ACC112 (cell line): ENCODE data around the gene PGBD4.

Source experiments
- H2AFZ ChIP-seq: fragments of 200-600 bp; sonication (generic); one replicate; pipeline ENCODE4 v1.6.0; 2017; ENCODE audit warnings: antibody characterized with exemption, low read length; ENCODE audit not compliant: unreplicated experiment
- H3K27ac ChIP-seq: fragments of 200-600 bp; sonication (generic); 2 replicates; pipeline ENCODE4 v1.5.1; 2014; ENCODE audit warnings: low read depth, mild to moderate bottlenecking, antibody characterized with exemption, low read length, moderate library complexity
- H3K27me3 ChIP-seq: fragments of 200-600 bp; sonication (generic); 2 replicates; pipeline ENCODE4 v1.6.1; 2014; ENCODE audit warnings: mild to moderate bottlenecking, antibody characterized with exemption, low read length, moderate library complexity, mixed read lengths; ENCODE audit not compliant: insufficient read depth
- H3K36me3 ChIP-seq: fragments of 200-600 bp; sonication (generic); 2 replicates; pipeline ENCODE4 v1.6.1; 2016; ENCODE audit warnings: mild to moderate bottlenecking, antibody characterized with exemption, low read length, moderate library complexity, mixed read lengths; ENCODE audit not compliant: insufficient read depth
- H3K4me1 ChIP-seq: fragments of 200-600 bp; sonication (generic); one replicate; pipeline ENCODE4 v1.6.1; 2016; ENCODE audit warnings: low read length, mixed read lengths; ENCODE audit not compliant: insufficient read depth, unreplicated experiment, control insufficient read depth
- H3K4me3 ChIP-seq: fragments of 200-600 bp; sonication (generic); 2 replicates; pipeline ENCODE4 v1.5.1; 2014; ENCODE audit warnings: mild to moderate bottlenecking, low read depth, low read length
- H3K79me2 ChIP-seq: fragments of 200-600 bp; sonication (generic); one replicate; pipeline ENCODE4 v1.6.0; 2016; ENCODE audit warnings: low read length; ENCODE audit not compliant: control insufficient read depth, unreplicated experiment, insufficient read depth

The PGBD4 gene

DNA sequence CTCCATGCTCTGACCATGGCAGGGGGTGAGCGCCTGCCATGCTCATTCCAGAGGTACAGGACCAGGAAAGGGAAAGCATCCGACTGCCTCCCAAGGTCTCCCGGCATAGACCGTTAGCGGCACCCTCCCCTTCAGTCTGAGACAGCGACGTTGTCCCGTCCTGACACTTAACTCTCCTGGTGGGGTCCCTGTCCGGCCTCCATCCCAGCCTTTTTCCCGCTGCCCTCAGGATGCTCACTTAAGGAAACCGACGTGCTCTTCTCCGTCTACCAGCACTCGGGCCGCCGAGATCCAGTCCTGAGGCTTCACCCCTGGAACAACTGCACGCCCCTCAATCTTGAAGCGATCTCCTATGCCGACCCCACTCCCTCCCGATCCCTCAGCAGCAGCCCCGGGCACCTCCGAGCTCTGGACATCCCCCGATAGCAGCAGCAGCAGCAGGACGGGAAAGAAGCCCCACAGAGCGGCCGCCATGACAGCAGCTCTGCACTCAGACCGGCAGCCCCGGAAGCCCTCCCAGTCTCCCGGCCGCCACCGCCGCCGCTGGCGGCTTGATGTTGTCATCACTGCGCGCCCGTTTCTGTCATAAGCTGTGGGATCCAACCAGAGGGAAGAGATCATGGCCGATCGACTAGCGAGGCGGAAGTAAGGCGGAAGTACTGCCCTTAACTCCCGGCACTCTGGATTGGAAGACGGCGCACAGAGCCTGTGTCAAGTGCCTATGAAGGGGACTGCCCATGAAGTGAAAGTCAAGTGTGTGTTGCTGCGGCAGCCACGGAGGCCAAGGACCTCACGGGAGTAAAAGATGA, at the start of gene PGBD4, which contains the start of gene EMC7:
TSS of gene PGBD4 (plus strand) at position 718 of the 809 bp plus-strand sequence. CDS start 449 bp downstream, outside the sequence.
TSS of gene EMC7 (minus strand) at position 497 of the 809 bp plus-strand sequence. CDS start at position 474, 23 bp downstream.
- H2AFZ ChIP-seq = peak within 1 kb of the TSS; percentile 91
- peaks cover 23% of the 10 kb centered on the region for H3K4me1 ChIP-seq
- peaks cover 8% of the 10 kb centered on the region; the same call in 1 of the 2 replicates for H3K36me3 ChIP-seq
- no peaks in the 10 kb centered on the region for H3K27me3 ChIP-seq
- H3K27ac ChIP-seq = peak within 1 kb of the TSS; percentile 89
- peaks cover 57% of the 10 kb centered on the region for H3K79me2 ChIP-seq
- H3K4me3 ChIP-seq = peak within 1 kb of the TSS; percentile 96

DNA sequence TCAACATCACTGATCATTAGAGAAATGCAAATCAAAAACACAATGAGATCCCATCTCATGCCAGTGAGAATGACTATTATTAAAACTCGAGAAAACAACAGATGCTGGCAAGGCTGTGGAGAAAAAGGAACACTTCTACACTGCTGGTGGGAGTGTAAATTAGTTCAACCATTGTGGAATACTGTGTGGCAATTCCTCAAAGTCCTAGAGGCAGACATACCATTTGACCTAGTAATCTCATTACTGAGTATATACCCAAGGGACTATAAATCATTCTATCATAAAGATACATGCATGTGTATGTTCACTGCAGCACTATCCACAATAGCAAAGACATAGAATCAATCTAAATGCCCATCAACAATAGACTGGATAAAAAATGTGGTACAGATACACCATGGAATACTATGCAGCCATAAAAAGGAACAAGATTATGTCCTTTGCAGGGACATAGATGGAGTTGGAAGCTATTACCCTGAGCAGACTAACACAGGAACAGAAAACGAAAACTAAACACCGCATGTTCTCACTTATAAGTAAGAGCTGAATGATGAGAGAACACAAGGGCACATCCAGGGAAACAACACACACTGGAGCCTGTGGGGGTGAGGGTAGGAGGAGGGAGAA, 47.7 kb upstream of the PGBD4 start:
- H3K4me3 ChIP-seq = no peak overlapping the region
- H2AFZ ChIP-seq = no peak overlapping the region
- H3K36me3 ChIP-seq = no peaks in the 10 kb centered on the region
- H3K27ac ChIP-seq = no peak overlapping the region
- H3K27me3 ChIP-seq = no peaks in the 10 kb centered on the region
- H3K79me2 ChIP-seq = no peaks in the 10 kb centered on the region
- peaks cover 18% of the 10 kb centered on the region for H3K4me1 ChIP-seq

DNA sequence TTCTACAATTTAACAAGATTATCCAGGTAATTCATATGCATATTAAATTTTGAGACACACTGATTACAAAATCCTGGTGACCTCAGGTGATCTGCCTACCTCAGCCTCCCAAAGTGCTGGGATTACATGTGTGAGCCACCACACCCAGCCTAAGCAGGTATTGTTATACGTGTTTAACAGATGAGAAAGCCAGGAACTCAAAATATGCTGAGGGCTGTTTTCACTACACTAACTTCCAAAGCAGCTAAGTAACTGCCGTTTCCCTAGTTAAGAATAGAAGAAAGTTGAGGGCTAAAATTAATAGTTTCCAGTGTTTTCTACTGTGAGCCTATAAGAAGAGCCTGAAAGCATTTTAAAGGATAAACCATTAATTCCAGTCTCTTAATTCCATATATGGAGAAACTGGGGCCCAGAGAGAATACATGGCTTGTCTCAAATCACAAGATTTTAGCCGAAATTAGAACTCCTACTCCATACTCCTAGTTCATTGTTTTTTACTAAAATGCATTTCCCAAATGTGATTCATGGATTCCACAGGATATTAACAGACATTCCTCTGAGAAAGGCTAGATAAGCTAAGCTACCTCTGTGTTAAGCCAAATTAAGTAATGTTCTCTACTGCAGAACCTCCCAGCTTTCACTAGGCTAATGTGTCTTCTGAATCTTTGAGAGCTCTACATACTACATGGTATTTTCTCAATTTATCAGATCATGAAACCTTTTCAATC, 45.9 kb upstream of the PGBD4 start:
- peak overlapping the region; percentile 81 for H3K27ac ChIP-seq
- H2AFZ ChIP-seq = peak overlapping the region; percentile 70
- H3K4me1 ChIP-seq = peaks cover 13% of the 10 kb centered on the region
- H3K36me3 ChIP-seq = no peaks in the 10 kb centered on the region
- H3K4me3 ChIP-seq = peak overlapping the region; percentile 44; the same call in 1 of the 2 replicates
- no peaks in the 10 kb centered on the region for H3K27me3 ChIP-seq
- H3K79me2 ChIP-seq = no peaks in the 10 kb centered on the region

DNA sequence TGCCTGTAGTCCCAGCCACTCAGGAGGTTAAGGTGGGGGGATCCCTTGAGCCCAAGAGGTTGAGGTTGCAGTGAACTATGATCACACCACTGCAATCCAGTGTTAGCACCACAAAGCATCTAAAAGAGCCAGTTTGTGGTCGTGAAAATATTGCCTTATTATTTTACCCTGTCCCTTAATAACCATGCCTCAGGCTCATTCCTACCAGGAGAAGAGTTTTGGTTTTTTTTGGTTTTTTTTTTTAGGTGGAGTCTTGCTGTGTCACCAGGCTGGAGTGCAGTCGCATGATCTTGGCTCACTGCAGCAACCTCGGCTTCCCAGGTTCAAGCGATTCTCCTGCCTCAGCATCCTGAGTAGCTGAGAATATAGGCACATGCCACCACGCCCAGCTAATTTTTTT, 45.0 kb upstream of the PGBD4 start:
- Histone ChIP-seq H3K36me3 (no peaks in the 10 kb centered on the region), H2AFZ (no peak overlapping the region), H3K4me1 (peaks cover 13% of the 10 kb centered on the region), H3K27ac (peak overlapping the region; percentile 81), H3K27me3 (no peaks in the 10 kb centered on the region), H3K79me2 (no peaks in the 10 kb centered on the region), H3K4me3 (no peak overlapping the region)

DNA sequence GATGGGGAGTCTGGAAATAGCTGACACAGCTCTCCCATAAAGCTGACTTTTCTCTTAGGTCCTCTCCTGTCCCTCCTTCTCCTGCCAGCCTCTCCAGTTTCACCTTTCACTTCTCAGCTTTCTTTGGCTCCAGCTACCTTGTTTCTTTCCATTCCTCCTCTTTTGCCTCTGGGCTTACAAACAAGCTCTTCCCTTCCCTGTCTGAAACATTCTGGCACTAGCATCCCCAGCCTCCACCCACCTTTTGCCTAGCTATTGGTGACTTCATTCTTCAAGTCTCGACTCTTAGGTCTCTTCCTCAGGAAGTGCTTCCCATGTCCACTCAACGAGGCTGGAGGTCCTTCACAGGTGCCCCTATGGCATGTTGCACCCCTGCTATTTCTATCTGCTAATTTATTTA, 42.4 kb upstream of the PGBD4 start:
- Histone ChIP-seq H3K79me2 (no peaks in the 10 kb centered on the region), H3K4me3 (no peak overlapping the region), H2AFZ (no peak overlapping the region), H3K27me3 (no peaks in the 10 kb centered on the region), H3K36me3 (no peaks in the 10 kb centered on the region), H3K4me1 (peaks cover 13% of the 10 kb centered on the region), H3K27ac (no peak overlapping the region)

DNA sequence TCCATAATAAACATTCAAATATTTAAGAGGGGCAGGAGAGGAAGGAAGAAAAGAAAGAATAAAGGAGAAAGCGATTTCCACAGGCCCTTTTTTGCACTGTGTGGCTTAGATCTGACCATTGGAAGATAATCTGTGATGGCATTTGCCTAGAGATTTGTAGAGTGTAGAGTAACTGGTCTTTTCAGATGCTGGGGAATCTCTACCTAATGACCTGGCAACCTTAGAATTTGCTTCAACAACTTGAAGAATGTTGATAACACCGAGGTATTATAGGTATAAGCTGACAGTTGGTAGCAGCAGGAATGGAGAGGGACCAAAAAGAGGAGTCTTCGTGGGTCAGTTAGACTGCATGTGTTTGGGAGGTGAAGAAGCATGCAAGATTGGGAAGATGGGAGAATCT, 41.9 kb upstream of the PGBD4 start:
- Histone ChIP-seq H3K4me1 (peaks cover 13% of the 10 kb centered on the region), H3K79me2 (no peaks in the 10 kb centered on the region), H3K36me3 (no peaks in the 10 kb centered on the region), H3K27me3 (no peaks in the 10 kb centered on the region), H2AFZ (no peak overlapping the region), H3K27ac (no peak overlapping the region), H3K4me3 (no peak overlapping the region)

DNA sequence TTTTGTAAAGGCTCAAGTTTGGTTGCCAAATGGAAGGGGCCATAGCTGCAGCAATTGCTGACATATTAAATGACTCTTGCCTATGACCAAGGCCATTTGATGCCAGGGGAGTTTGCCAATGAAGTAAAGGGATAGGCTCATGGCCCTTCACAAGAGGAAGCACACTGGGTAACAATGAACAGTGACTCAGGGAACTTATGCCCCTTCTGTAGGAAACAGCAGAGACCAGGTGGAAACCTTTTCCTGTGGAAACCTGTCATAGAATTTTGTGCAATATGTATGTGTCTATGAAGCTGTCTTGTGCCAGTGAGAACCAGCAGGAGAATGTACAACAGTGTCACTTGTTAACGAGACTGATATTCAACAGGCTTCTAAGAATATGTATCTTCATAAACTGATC, 37.4 kb upstream of the PGBD4 start:
- Histone ChIP-seq H2AFZ (no peak overlapping the region), H3K27me3 (no peaks in the 10 kb centered on the region), H3K27ac (no peak overlapping the region), H3K4me1 (no peaks in the 10 kb centered on the region), H3K4me3 (no peak overlapping the region), H3K36me3 (no peaks in the 10 kb centered on the region), H3K79me2 (no peaks in the 10 kb centered on the region)

DNA sequence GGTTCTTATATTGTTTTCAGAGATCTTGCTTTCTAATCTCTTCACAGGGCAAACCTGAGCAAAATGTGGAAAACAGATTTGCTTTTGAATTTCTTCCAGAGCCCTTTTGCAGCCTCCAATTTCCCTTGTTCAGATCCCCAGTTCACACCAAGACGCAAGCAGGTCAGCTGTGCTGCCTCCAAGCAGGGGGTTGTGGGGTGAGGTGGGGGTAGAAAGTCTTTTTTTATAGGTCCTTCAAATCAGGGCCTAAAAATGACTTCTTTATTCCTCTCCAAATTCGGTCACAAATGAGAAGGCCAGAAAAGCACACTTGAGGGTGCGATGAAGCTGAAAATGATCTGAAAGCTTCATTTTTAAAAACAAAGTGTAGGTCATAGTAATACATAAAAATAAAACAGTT, 36.6 kb upstream of the PGBD4 start:
- Histone ChIP-seq H3K36me3 (no peaks in the 10 kb centered on the region), H3K27me3 (no peaks in the 10 kb centered on the region), H3K4me3 (no peak overlapping the region), H3K27ac (no peak overlapping the region), H3K4me1 (no peaks in the 10 kb centered on the region), H3K79me2 (no peaks in the 10 kb centered on the region), H2AFZ (no peak overlapping the region)

DNA sequence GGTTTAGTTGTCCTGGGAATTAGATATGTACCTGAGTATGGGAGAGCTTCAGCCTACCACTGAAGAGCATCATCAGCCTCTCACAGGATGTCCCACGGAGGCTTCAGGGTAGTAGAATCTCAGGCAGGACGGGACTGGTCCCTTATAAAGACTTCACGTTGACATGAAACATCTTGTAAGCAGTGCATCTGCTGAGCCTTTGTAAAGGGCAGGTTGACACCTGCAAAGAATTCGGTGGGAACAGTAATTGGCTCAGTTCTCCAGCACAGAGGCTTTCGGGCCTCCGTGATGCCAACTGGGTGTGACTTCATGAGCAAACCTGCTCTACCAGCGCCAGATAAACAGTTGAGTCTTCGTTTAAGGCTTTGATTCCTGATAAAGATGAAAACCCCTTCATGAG, 35.9 kb upstream of the PGBD4 start:
- H3K36me3 ChIP-seq = no peaks in the 10 kb centered on the region
- no peaks in the 10 kb centered on the region for H3K79me2 ChIP-seq
- H3K4me1 ChIP-seq = no peaks in the 10 kb centered on the region
- no peaks in the 10 kb centered on the region for H3K27me3 ChIP-seq
- no peak overlapping the region for H3K27ac ChIP-seq
- H3K4me3 ChIP-seq = no peak overlapping the region
- no peak overlapping the region for H2AFZ ChIP-seq

DNA sequence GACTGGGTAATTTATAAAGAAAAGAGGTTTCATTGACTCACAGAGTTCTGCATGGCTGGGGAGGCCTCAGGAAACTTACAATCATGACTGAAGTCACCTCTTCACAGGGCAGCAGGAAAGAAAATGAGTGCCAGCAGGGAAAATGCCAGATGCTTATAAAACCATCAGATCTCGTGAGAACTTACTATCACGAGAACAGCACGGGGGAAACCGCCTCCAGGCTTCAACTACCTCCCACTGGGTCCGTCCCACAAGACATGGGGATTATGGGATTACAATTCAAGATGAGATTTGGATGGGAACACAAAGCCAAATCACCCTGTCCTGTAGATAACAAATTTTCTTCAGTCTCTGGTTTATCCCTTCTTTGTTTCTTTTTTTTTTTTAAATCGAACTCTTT, 31.9 kb upstream of the PGBD4 start:
- H2AFZ ChIP-seq = no peak overlapping the region

More for the DNA sequence above, 31.9 kb upstream of the PGBD4 start:
- H3K36me3 ChIP-seq = no peaks in the 10 kb centered on the region
- no peaks in the 10 kb centered on the region for H3K79me2 ChIP-seq
- H3K27me3 ChIP-seq = no peaks in the 10 kb centered on the region
- H3K4me3 ChIP-seq = no peak overlapping the region
- no peak overlapping the region for H3K27ac ChIP-seq
- H3K4me1 ChIP-seq = no peaks in the 10 kb centered on the region
